C4-2B (cell line): Measurements from ENCODE around the gene NECTIN3.

Experiments used
- ZFX ChIP-seq: fragments of 450-650 bp; IDR thresholded peaks from 2 replicates; pipeline ENCODE4 v1.6.1; 2017
- TF ChIP-seq, protein P1 (sequence below): fragments of 450-650 bp; conservative IDR thresholded peaks from 2 replicates; pipeline ENCODE4 v1.5.1; 2017; ENCODE audit warnings: mild to moderate bottlenecking

DNA sequence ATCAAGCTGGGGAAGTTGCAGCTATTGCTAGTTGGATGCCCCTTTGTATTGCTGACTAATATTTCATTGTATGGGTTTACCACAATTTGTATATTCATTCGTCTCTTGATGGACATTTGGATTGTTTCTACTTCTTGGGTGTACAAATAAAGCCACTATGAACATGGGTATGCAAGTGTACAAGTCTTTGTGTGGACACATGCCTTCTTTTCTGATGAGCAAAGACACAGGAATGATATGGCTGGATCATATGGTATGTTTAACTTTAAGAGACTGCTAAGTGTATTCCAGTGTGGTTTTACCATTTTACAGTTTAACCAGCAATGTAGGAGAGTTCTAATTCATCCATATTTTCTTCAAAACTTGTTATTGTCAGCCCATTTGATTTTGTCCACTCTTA lies 32.2 kb downstream of the NECTIN3 start:
- TF ChIP-seq, protein P1, sequence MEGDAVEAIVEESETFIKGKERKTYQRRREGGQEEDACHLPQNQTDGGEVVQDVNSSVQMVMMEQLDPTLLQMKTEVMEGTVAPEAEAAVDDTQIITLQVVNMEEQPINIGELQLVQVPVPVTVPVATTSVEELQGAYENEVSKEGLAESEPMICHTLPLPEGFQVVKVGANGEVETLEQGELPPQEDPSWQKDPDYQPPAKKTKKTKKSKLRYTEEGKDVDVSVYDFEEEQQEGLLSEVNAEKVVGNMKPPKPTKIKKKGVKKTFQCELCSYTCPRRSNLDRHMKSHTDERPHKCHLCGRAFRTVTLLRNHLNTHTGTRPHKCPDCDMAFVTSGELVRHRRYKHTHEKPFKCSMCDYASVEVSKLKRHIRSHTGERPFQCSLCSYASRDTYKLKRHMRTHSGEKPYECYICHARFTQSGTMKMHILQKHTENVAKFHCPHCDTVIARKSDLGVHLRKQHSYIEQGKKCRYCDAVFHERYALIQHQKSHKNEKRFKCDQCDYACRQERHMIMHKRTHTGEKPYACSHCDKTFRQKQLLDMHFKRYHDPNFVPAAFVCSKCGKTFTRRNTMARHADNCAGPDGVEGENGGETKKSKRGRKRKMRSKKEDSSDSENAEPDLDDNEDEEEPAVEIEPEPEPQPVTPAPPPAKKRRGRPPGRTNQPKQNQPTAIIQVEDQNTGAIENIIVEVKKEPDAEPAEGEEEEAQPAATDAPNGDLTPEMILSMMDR: no peak
- TF ChIP-seq ZFX: no peak
